ENCODE measurements around the gene MMP24. TPM values are rescaled to one million over a fixed set of nuclear protein-coding genes. Genes with fewer than 3 reads are reported as not detected.

Gene MMP24
- total and polyA plus RNA-seq, 8 donors: 2.0 to 7.3 (median 5.0) TPM

GRCh38 chr20:35235881-35236280 is 9.4 kb downstream of the MMP24 start:
- H3K36me3 ChIP-seq: no peaks in the 10 kb centered on the region
- H3K4me3 ChIP-seq: no peak overlapping the region
- intact Hi-C loops (cut with DNase I): no loop called here
- DNase-seq (no peak), ATAC-seq (no peak), FAIRE-seq (no peak)
- no peak overlapping the region for H3K27ac ChIP-seq
- H3K9me3 ChIP-seq: no peaks in the 10 kb centered on the region
- 91 to 94% methylated on average over 6 of the region's 6 CpGs for WGBS, 2 donors
- TF ChIP-seq CTCF (IDR thresholded peaks at IDR 0.05): no peak
- H3K27me3 ChIP-seq: no peaks in the 10 kb centered on the region
- no peaks in the 10 kb centered on the region for H3K4me1 ChIP-seq

- ATAC-seq (no peak), DNase-seq (no peak), FAIRE-seq (no peak)
- intact Hi-C loops (cut with DNase I): no loop called here
- Histone ChIP-seq H3K4me1 (no peaks in the 10 kb centered on the region), H3K27ac (no peak overlapping the region), H3K9me3 (no peaks in the 10 kb centered on the region), H3K27me3 (no peaks in the 10 kb centered on the region), H3K4me3 (no peak overlapping the region), H3K36me3 (no peaks in the 10 kb centered on the region)
- TF ChIP-seq CTCF (IDR thresholded peaks at IDR 0.05): no peak
These were observed 11.0 kb downstream of the MMP24 start for GRCh38 chr20:35237486-35237885.

GRCh38 chr20:35238170-35238569 is 11.7 kb downstream of the MMP24 start:
- Histone ChIP-seq H3K9me3 (no peaks in the 10 kb centered on the region), H3K36me3 (no peaks in the 10 kb centered on the region), H3K27ac (no peak overlapping the region), H3K4me3 (no peak overlapping the region), H3K27me3 (no peaks in the 10 kb centered on the region), H3K4me1 (no peaks in the 10 kb centered on the region)
- TF ChIP-seq CTCF (IDR thresholded peaks at IDR 0.05): no peak
- FAIRE-seq: no peak
- WGBS, 2 donors: 91 to 93% methylated on average over 4 of the region's 4 CpGs
- intact Hi-C loops (cut with DNase I): no loop called here
- no peak for ATAC-seq
- DNase-seq: no peak

- H3K4me1 ChIP-seq: no peaks in the 10 kb centered on the region
- FAIRE-seq (no peak), DNase-seq (no peak), ATAC-seq (no peak)
- H3K27me3 ChIP-seq: no peaks in the 10 kb centered on the region
- intact Hi-C loops (cut with DNase I): no loop called here
- H3K27ac ChIP-seq: no peak overlapping the region
- H3K36me3 ChIP-seq: no peaks in the 10 kb centered on the region
- H3K9me3 ChIP-seq: no peaks in the 10 kb centered on the region
- 89 to 93% methylated on average over 5 of the region's 5 CpGs for WGBS, 2 donors
- TF ChIP-seq CTCF (IDR thresholded peaks at IDR 0.05): no peak
- H3K4me3 ChIP-seq: no peak overlapping the region
These were observed 12.2 kb downstream of the MMP24 start for GRCh38 chr20:35238735-35239134.

- WGBS, 2 donors: 69 to 77% methylated on average over 5 of the region's 5 CpGs
- H3K4me1 ChIP-seq: no peaks in the 10 kb centered on the region
- no peaks in the 10 kb centered on the region for H3K9me3 ChIP-seq
- no peak overlapping the region for H3K27ac ChIP-seq
- no peak for TF ChIP-seq CTCF (IDR thresholded peaks at IDR 0.05)
- H3K36me3 ChIP-seq: no peaks in the 10 kb centered on the region
- H3K4me3 ChIP-seq: no peak overlapping the region
- FAIRE-seq (no peak), ATAC-seq (no peak), DNase-seq (no peak)
- no peaks in the 10 kb centered on the region for H3K27me3 ChIP-seq
- intact Hi-C loops (cut with DNase I): no loop called here
These were observed 13.8 kb downstream of the MMP24 start for GRCh38 chr20:35240083-35240810.

All from pancreas (tissue), 10 donors.